ENCODE measurements around the gene ARHGDIB.

GRCh38 chr12:14937014-14937413, 24.4 kb downstream of the ARHGDIB start:
- TF ChIP-seq CTCF (IDR thresholded peaks at IDR 0.05) (no peak), POLR2A (IDR thresholded peaks at IDR 0.05) (no peak)

All from tibial nerve (tissue), 3 donors.